Measurements from ENCODE around the gene SH3RF3.

- no peak for TF ChIP-seq CTCF (IDR thresholded peaks at IDR 0.05; ENCODE audit: insufficient read depth, low read depth, low read length)
- TF ChIP-seq EZH2 (IDR thresholded peaks at IDR 0.05; ENCODE audit: insufficient read depth, low read length), result no peak
These were observed 187.1 kb downstream of the SH3RF3 start for GRCh38 chr2:109316091-109316490.
